Vagina (tissue), 2 donors: ENCODE results near the gene PPP2R3A.

Experiments
- POLR2AphosphoS5 ChIP-seq, 2 donors: sonication (generic); formaldehyde crosslinking; IDR thresholded peaks; one replicate each; pipeline ENCODE4 v1.9.0; 2017; ENCODE audit warnings: antibody characterized with exemption in 2 of 2, mild to moderate bottlenecking in 2 of 2, low read depth in 1 of 2; ENCODE audit not compliant: insufficient read depth in 1 of 2
- TF ChIP-seq, protein P1 (sequence below), 3 experiments: fragments of 450-650 bp in 2 of 3; fragments of 200-600 bp in 1 of 3; sonication (generic) in 1 of 3; IDR thresholded peaks; one replicate each; pipeline ENCODE4 v1.5.1; 2017 to 2019; ENCODE audit warnings: antibody characterized with exemption in 3 of 3, mild to moderate bottlenecking in 2 of 3, moderate library complexity in 2 of 3

DNA sequence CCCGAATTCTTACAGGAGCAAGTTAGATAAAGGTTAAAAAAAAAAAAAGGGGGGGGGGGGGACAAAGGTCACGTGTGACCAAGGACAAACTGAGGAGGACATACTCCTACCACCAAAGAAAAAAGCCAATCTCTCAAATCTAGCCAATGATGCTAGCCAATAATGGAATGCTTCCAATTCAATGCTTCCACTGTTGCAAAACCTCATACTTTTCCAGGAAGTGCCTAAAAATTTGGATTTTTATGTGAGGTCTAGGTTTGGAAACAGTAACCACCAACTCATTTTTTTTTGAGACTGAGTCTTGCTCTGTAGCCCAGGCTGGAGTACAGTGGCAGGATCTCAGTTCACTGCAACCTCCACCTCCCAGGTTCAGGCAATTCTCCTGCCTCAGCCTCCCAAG is 219.2 kb downstream of the PPP2R3A start:
- TF ChIP-seq, protein P1, sequence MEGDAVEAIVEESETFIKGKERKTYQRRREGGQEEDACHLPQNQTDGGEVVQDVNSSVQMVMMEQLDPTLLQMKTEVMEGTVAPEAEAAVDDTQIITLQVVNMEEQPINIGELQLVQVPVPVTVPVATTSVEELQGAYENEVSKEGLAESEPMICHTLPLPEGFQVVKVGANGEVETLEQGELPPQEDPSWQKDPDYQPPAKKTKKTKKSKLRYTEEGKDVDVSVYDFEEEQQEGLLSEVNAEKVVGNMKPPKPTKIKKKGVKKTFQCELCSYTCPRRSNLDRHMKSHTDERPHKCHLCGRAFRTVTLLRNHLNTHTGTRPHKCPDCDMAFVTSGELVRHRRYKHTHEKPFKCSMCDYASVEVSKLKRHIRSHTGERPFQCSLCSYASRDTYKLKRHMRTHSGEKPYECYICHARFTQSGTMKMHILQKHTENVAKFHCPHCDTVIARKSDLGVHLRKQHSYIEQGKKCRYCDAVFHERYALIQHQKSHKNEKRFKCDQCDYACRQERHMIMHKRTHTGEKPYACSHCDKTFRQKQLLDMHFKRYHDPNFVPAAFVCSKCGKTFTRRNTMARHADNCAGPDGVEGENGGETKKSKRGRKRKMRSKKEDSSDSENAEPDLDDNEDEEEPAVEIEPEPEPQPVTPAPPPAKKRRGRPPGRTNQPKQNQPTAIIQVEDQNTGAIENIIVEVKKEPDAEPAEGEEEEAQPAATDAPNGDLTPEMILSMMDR (IDR thresholded peaks at IDR 0.05) = no peak
- no peak for TF ChIP-seq POLR2AphosphoS5 (IDR thresholded peaks at IDR 0.05; ENCODE audit: insufficient read depth in 1 of 2, low read depth in 1 of 2)
